Left renal cortex interstitium (tissue), 4 donors: Measurements from ENCODE around the gene RNF223. TPM values are rescaled to one million over a fixed set of nuclear protein-coding genes. Genes with fewer than 3 reads are reported as not detected.

Experiments
- DNase-seq, 4 donors: peaks; one replicate each; pipeline ENCODE4 v3.0.0-alpha.2; 2013; ENCODE audit warnings: low read depth in 4 of 4, low spot score in 2 of 4, missing footprints in 1 of 4
- polyA plus RNA-seq, 4 donors: library from polyadenylated mRNA; unstranded; fragments of 120-200 nt; gene quantifications; one replicate each; pipeline ENCODE4 v1.2.1, GENCODE V29; 2013; ENCODE audit not compliant: insufficient read length in 4 of 4

The RNF223 gene
- polyA plus RNA-seq, 4 donors: 0.32 to 0.78 (median 0.69) TPM

DNA sequence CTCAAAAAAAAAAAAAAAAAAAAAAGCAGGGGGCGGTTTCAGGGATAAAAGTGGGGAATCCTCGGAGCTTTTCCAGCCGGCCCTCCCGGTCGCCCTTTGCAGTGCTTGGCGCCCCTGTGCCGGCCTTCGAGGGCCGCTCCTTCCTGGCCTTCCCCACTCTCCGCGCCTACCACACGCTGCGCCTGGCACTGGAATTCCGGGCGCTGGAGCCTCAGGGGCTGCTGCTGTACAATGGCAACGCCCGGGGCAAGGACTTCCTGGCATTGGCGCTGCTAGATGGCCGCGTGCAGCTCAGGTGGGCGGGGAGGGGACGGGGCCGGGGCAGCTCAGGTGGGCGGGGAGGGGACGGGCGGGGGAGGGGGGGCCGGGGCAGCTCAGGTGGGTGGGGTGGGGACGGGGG is 25.3 kb downstream of the RNF223 start:
- DNase-seq: no peak

GRCh38 chr1:1047963-1048362 is 26.1 kb downstream of the RNF223 start:
- no peak for DNase-seq

GRCh38 chr1:1047407-1047806 is 26.7 kb downstream of the RNF223 start:
- DNase-seq: no peak

DNA sequence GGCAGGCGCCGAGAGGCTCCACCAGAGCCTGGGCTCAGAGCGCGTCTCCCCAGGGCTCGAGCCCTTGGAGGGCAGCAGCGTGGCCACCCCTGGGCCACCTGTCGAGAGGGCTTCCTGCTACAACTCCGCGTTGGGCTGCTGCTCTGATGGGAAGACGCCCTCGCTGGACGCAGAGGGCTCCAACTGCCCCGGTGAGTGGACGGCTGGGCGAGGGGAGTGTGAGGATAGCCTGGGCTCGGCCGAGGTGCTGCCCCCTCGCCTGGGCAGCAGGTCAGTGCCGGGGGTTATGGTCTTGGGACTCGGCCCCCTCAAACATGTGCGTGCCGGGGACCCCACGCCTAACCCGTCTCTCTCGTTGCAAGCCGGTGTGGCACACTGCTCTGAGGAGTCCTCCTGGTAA is 27.3 kb downstream of the RNF223 start:
- DNase-seq: no peak

GRCh38 chr1:1046243-1046642 is 27.9 kb downstream of the RNF223 start:
- DNase-seq: no peak

- DNase-seq: no peak
These were observed 29.0 kb downstream of the RNF223 start for GRCh38 chr1:1045129-1045528.

DNA sequence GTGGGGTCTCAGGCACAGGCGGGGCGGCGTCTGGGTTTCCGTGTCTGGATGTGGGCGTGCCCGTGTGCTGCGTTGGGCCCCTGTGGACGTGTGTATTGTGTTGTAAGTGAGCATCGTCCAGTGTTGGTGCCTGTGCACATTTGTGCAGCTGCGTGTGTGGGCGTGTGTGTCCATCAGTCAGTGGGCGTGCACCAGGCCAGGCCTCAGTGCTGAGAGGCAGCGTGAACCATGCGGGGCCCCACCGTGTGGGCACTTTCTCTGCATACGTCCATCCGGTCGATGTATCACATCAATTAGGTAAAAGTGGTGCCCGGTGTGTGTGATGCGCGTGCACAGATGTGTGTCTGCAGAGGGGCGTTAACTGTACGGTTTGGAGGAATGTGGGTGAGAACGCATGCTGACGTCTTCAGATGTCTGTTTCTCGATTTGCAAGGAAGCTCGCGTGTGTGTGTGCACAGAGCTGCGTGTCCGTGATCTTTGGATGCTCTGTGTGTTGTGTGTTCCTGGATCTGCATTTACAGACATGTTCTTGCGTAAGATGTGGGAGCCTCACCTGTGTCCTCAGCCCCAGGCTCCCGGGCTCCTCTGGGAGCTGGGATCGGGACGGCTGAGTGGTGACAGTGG is 29.5 kb downstream of the RNF223 start:
- DNase-seq: no peak

GRCh38 chr1:1043921-1044320 is 30.2 kb downstream of the RNF223 start:
- DNase-seq: no peak

DNA sequence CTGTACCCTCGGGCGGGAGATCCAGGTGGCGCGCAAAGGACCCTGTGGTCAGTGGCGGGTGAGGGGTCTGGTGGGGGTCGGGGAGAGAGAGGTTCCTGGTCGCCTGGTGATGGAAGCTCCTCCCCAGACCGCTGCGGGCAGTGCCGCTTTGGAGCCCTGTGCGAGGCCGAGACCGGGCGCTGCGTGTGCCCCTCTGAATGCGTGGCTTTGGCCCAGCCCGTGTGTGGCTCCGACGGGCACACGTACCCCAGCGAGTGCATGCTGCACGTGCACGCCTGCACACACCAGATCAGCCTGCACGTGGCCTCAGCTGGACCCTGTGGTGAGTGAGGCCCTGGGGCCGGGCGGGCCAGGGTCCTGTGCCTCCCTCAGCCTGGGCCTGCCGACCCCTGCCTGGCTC is 30.7 kb downstream of the RNF223 start:
- DNase-seq: no peak

- DNase-seq: no peak
These were observed 31.3 kb downstream of the RNF223 start for GRCh38 chr1:1042835-1043234.

DNA sequence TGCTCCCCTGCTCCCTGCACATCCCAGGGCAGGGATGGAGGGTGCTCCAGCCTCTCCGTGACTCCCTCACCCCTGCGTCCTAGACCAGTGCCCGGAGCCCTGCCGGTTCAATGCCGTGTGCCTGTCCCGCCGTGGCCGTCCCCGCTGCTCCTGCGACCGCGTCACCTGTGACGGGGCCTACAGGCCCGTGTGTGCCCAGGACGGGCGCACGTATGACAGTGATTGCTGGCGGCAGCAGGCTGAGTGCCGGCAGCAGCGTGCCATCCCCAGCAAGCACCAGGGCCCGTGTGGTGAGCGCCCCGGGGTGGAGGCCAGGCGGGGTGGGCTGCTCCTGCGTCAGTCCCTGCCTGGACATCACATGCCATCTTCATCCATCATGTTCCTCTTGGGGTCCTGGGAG is 32.2 kb downstream of the RNF223 start:
- no peak for DNase-seq

DNA sequence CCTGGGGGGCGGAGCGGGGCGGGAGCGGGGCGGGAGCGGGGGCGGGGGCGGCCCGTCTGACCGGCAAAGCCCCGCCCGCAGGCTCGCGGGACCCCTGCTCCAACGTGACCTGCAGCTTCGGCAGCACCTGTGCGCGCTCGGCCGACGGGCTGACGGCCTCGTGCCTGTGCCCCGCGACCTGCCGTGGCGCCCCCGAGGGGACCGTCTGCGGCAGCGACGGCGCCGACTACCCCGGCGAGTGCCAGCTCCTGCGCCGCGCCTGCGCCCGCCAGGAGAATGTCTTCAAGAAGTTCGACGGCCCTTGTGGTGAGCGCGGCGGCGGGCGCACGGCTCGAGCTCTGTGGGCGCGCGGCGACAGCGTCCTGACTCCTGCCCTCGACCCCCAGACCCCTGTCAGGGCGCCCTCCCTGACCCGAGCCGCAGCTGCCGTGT is 33.0 kb downstream of the RNF223 start:
- no peak for DNase-seq

DNA sequence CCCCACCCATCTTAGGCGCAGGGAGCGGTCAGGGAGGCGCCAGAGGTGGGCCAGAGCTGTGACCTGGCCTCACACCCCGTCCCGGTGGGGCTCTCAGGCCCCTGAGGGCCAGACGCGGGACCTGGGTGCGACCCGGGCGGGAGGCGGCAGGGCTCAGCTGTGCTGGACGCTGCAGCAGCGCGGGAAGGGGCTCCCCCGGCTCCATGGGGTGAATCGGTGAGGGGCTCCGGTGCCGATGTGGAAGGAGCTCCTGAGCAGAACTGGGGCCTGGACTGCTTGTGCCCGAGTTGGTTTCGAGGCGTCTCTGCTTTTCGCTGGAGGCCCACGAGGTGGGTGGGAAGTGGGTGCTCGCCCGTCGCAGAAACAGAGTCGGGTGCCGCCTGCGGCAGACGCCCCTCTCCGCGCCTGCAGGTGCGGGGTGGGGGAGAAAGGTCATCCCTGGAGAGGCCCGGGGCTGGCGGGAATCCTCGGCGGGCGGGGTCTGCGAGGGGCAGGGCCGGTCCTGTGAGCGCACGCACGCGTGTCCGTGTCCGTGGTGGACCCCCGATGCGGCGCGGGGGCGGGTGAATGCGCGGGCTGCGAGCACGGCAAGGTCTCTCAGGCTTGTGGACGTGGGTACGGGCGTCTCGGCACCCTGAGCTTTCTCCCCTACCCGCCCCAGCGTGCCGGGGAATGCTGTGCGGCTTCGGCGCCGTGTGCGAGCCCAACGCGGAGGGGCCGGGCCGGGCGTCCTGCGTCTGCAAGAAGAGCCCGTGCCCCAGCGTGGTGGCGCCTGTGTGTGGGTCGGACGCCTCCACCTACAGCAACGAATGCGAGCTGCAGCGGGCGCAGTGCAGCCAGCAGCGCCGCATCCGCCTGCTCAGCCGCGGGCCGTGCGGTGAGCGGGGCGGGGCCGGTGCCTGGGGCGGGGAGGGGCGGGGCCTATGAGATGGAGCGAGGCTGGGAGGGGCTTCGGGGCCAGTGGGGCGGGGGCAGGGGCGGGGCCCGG is 33.8 kb downstream of the RNF223 start:
- DNase-seq: no peak

DNA sequence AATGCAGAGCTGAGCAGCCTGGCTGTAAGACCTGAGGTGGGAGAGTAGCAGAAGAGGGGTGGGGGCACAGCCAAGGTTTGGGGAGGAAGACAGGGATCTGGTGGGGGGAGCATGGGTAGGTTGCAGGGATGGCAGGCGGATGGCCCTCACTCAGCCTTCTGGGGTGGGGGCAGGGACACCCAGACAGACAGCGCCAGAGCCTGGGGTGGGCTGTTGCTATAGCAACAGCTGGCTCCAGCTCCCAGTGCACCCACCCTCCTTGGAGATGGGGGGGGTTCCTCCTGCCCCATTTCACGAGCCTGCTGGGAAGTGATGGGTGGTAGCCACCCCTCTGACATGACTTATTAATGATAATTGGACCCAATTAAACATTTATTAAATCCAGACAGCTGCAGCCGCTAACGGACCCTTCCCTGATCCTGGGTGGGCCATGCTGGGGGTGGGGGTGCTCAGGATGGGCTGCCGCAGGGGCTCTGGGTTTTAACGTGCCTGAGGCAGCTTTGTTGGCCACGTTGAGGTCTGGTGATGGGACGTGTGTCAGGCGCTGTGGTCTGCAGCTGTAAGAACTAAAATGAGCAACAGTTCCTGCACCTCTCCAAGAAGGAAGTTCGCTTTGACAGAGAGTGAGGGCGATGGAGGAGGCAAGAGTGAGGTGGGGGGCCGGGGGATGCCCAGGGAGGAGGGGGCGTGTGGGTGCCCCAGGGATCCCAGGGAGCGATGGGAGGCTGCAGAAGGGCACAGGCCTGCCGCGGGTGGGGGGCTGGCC is 34.8 kb downstream of the RNF223 start:
- DNase-seq: no peak

DNA sequence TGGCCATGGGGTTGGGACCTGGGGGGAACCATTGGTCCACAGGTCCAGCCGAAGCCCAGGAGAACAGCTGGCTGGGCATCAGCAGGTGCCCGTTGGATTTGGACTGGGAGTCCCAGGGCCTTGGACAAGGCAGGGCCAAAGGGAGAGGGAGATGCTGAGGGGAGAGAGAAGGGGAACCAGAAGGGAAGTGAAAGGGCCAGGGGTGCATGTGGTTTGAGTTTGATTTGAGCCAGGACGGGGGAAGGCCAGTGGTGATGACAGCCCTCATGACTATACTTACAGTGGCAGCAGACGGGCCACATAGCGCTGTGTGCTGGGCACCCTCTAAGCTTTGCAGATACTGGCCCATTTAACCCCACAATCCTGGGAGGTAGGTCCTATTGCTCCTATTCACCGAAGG is 35.4 kb downstream of the RNF223 start:
- DNase-seq: no peak

DNA sequence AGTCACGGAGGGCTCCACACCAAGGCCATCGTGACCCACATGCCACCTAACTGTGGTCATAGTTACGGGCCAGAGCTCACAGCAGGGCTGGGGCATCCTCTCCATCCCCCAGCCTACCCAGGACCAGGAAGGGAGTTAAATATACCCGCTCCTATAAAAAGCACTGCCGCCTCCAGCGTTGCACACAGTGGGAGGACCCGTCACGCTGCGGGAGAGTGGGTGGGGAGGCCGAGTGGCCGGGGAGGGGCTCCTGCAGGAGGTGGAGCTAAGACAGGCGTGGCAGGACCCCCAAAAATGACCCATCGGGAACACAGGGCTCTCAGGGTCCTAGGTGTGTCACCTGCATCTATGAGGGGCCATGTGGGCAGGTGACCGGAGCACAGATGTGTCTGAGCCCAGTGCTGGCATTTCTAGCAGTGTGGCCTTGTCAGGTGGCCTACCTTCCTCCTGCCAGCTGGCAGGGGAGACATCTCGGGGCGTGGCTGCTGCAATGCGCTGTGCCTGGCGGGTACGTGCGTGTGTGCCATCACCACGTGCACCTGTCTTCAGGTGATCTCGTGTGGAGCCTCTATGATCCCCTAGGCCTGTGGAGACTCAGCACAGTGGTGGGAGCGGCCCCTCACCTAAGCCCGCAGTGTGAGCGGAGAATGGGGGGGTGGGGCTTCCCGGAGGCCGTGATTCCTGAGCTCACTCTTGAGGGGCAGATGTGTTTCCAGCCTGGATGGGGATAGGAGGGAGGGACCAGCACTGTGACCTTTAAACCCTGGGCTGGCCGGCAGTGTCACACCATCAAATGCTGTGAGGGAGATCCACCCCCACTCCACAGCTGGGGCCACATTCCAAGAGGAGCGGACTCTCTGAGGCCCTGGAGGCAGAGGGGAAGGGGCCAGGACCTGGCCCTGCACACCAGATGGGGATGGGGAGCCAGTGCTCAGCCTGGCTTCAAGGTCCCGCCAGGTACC is 36.5 kb downstream of the RNF223 start:
- DNase-seq: no peak

DNA sequence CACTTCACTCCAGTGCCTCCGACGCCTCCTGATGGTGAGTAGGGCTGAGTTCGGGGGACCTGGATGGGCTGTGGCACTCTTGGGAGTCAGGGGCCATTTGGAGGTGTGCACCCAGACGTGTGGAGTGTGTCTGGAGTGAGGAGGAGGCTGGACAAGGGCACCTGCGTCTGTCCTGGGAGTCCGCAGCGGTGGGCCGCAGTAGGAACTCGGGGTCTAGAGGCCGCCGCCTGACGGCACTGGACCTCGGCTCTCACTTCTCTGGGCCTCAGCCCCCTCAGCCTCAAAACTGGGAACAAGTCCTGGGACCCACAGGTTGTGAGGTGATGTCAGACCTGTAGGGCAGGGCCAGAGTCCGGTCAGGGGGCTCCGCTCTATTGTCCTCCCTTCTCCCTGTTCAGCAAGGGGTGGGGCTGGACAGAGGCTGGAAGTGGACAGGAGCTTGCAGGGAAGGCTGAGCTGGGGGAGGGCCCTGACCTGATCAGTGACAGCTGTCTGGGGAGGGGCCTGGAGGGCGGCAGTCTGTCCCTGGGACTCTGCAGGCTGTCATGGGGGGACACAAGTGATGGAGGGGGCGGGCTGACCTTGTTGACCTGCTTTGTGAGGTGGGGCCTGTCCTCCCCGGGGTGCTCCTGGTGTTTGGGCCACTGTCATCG is 38.7 kb downstream of the RNF223 start:
- DNase-seq: no peak

DNA sequence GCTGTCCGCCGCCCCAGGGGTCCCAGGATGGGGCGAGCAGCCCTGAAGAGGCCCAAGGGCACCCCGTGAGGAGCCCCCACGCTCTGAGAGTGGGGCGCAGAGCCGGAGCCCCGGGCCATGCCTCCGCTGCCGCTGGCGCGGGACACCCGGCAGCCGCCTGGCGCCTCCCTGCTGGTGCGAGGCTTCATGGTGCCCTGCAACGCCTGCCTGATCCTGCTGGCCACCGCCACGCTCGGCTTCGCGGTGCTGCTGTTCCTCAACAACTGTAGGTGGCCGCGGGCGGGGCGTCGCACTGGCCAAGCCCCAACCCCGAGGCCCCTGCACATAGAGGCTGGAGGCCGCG is 39.7 kb downstream of the RNF223 start:
- DNase-seq: no peak

DNA sequence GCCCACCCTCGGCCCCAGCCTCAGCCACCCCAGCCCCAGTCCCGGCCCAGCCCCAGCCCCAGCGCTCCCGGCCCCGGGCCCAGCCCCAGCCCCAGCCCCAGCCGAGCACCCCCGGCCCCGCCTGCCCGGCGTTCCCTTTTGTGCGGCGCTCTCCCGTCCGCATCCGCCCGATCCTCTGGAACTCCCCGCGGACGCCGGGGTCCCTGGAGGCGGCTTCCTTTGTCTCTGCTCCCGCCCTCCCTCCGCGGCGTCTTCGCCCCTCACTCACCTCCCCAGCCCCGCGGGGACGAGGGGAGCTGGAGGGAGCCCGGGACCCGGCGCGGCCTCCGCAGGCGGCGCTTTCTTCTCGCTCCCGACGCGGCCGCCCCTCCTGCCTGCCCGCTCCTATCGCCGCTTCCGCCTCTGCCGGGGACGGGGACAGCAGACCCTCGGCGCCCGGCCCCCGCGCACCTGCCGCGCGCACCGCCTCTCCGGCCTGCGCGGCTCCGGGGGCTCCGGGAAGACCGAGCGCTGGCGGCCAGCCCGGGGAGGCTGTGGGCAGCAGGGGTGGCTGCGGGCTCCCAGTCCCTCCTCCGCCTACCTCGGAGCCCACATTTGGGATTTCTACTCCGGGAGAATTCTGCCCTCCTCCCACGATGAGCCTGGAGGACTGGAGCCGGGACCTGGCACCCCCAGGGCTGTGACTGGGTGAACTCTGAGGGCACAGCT is 40.2 kb downstream of the RNF223 start:
- no peak for DNase-seq
